GM13977 (cell line): Measurements from ENCODE around the gene ZNF337.
A peak's percentile ranks its signal among the peaks of the same experiment; 100 is the strongest.
"Not testable (repeated sequence)": the region's sequence is repeated elsewhere in the genome, so short reads cannot be mapped to it uniquely, and the experiment has no call there.

ENCODE experiments used
- DNase-seq: peaks from one replicate; pipeline ENCODE4 v3.0.0; 2012; ENCODE audit warnings: low spot score
- CTCF ChIP-seq: IDR thresholded peaks from 2 replicates; pipeline ENCODE4 v1.5.1; 2012; ENCODE audit warnings: mild to moderate bottlenecking, control low read depth; ENCODE audit not compliant: insufficient read depth; ENCODE audit errors: extremely low read depth, missing control alignments
- in situ Hi-C: fragments of 300-500 bp; cut with MboI; formaldehyde crosslinking; loops from one replicate; pipeline ENCODE4 v1.12.0; 2022; ENCODE audit warnings: low sequenced_read_pairs, low pct_unique_long_range_greater_than_20kb, mixed read lengths, inconsistent platforms; ENCODE audit not compliant: unreplicated experiment

ZNF337 gene

GRCh38 chr20:25695532-25696370 is 902 bp downstream of the ZNF337 start:
- in situ Hi-C loops, result no loop called here
- TF ChIP-seq CTCF, result no peak
- no peak for DNase-seq

- in situ Hi-C loops, result no loop called here
- no peak for DNase-seq
- no peak for TF ChIP-seq CTCF
These were observed 4.2 kb downstream of the ZNF337 start for GRCh38 chr20:25692499-25692898.

DNA sequence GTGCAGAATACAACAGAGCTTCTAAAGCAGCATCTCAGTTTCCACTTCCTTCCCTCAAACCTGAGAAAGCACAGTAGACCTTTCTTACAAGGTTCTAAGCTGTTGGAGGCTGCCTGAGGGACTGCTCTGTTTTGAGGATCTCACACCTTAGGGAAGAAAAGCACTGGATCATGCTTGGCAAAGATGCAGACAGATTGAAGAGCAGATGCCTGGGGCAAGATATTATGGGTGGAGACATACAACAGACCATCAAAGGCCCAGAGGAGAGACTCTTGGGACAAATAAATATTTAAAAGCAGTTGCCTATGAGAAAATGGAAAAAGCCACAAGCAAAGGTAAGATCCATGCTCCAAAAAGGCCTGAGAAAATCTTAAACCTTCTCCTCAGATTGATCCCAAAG is 6.2 kb downstream of the ZNF337 start:
- in situ Hi-C loops, result no loop called here
- no peak for DNase-seq
- no peak for TF ChIP-seq CTCF

DNA sequence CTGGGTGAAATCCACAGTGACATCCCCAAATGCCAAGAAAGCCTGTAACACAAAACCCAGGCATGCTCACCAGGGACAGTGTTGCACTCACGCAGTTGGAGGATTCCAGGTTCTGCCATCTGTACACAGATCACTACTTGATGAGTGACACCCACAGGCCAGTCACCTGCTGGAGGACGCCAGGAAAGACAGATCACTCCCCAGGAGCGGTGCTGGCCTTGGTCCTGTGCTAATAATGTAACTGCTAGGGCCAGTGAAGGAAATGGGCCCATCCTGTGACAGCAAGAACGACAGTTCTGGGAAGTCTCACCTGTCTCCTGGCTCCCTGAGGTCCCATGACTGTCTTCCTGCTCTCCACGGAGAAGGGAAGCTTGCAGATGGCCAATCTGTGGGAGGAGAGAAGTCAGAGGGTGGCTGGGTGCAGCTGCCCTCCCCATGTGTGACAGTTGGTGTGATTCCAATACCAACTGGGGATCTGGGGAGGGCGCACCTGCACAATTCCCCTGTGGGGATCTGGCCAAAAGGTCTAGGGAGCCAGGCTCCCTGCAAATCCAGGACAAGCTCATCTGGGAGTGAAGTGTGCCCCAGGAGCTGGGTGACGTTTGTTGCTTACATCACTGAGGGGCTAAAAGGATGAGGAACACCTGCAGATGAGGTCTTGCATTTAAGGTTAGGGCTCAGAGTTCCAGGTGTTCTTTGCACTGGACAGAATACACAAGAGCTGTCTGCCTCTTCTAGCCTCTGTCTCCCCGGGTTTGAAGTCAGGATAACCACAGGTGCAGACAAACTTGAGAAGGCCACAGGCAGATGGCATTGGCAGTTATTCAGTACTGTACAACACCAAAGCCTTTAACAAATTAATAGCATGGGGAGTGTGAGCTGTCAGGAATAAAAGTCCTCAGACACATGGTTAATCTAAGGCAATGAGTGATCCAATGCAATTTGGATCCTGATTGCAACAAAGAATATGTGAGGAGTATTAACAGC is 10.3 kb downstream of the ZNF337 start:
- no peak for DNase-seq
- no peak for TF ChIP-seq CTCF
- in situ Hi-C loops, result no loop called here

- in situ Hi-C loops, result no loop called here
- no peak for DNase-seq
- peak; percentile 24 for TF ChIP-seq CTCF
These were observed 11.2 kb downstream of the ZNF337 start for GRCh38 chr20:25685276-25686080.

- in situ Hi-C loops, DNase-seq: not testable (repeated sequence)
These were observed 12.8 kb downstream of the ZNF337 start for GRCh38 chr20:25683826-25684225.
